Stimulated activated CD8-positive, alpha-beta memory T cell treated with anti-CD3 and anti-CD28 coated beads, Interleukin-15, amount 100 ng/mL, for 1 hour (primary cell): ENCODE data around the gene CNOT8.
"Not testable (repeated sequence)": the region's sequence is repeated elsewhere in the genome, so short reads cannot be mapped to it uniquely, and the experiment has no call there.

Experiments
- DNase-seq: peaks from one replicate; pipeline ENCODE4 v3.0.0-alpha.2; 2020; ENCODE audit warnings: low read depth

CNOT8 gene

GRCh38 chr5:154858297-154858971 is at the start of gene CNOT8:
CNOT8 (plus strand) TSS chr5:154858627; CDS start chr5:154863279, 4,652 bp downstream.
- DNase-seq, result peak; percentile 97

- DNase-seq, result no peak
Measured at GRCh38 chr5:154811239-154811638, 47.2 kb upstream of the CNOT8 start.

- DNase-seq, result peak; percentile 41
Measured at GRCh38 chr5:154811653-154812465, 46.6 kb upstream of the CNOT8 start.

DNA sequence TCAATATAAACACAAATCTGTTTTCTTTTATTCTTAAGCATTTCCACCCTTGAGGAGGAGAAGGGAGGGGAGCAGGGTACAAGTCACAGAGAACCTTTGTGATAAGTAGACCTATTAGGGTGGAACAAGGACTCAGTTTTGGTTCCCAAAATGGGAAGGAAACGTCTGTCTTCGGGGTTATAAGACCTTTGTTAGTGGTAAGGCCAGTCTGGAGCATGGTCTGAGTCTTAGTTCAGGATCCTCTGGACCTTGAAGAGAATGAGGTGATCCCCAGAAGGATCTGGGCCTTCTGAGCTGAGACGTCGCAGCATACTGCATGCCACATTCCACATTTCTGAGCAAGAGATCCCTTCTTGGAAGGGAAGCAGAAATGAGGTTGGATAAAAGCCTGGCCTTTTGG is 45.3 kb upstream of the CNOT8 start:
- no peak for DNase-seq

GRCh38 chr5:154813736-154814135 is 44.7 kb upstream of the CNOT8 start:
- DNase-seq, result no peak

- DNase-seq, result no peak
Measured at GRCh38 chr5:154815025-154815424, 43.4 kb upstream of the CNOT8 start.

GRCh38 chr5:154815684-154816247 is 42.7 kb upstream of the CNOT8 start:
- DNase-seq, result no peak

DNA sequence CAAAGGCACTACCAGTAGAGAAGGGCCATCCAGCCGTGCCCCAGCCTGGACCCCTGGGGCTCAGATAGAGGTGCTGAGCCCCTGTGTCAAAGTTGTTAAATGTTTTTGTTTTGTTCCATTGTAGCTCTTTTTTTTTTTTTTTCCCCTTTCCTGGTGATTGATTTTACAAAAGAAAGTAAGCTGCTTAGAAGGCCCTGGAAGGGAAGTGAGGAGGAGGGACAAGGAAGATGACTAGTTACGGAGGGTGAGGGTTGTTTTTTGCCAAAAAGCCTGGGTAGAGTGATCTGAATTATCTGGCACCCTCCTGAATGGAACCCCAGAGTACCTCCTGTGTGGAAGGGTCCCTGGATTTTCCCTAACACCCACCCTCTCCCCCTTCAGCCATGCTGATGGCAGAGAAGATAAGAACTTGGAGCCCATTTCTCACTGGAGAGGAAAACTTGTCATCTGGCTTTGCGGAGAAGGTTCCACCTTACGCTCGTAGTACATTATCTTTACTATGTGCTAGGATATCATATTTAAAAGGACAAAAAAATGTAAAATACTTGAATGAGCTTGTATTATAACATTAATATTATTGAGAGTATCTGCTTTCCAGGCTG is 41.4 kb upstream of the CNOT8 start:
- DNase-seq, result no peak

DNA sequence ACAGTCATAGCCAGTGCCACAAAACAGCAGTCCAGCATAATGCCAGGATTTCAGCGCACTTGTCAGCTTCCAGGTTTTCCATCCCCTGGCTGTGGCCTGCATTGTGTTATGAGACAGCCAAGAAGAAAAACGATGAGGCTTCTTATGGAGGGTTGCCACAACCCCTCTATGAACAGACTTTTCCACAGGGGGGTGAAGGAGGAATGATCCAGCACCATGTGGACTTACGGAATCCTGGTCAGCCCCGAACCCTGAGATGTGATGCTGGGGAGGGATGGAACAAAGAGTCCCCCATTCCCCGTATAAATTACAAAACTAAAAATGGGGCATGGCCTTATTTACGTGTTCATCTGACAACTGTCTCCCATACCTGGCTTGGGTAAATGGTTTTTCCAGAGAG is 40.6 kb upstream of the CNOT8 start:
- no peak for DNase-seq

DNA sequence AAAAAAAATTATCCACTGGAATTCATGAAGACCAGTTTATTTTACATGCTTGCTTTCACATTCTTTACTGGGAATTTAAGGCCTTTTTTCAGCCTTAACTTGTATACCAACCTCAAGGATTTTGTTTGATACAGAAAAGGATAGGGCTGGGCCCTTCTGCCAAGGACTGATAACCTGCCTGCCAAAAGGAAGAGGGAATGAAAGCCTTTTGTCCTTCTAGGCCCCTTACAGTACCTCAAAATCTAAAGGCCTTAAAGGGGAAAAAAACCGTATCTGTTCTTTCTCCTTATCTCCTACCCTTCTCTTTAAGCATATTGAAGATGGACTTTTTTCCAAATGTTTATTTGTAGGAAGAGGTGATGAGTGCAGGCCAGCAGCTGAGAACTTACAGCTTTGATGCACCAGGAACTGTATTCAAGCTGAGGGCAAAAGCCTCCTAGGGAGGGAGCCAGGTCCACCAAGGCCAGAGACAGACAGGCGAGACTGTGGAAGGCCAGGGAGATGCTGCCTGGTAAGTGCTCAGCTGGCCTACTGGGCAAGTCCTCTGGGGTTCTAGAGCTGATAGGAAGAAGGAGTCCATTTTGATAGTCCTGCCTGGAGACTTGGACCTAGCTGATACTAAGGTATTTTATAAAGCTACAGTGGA is 39.8 kb upstream of the CNOT8 start:
- DNase-seq, result no peak

DNA sequence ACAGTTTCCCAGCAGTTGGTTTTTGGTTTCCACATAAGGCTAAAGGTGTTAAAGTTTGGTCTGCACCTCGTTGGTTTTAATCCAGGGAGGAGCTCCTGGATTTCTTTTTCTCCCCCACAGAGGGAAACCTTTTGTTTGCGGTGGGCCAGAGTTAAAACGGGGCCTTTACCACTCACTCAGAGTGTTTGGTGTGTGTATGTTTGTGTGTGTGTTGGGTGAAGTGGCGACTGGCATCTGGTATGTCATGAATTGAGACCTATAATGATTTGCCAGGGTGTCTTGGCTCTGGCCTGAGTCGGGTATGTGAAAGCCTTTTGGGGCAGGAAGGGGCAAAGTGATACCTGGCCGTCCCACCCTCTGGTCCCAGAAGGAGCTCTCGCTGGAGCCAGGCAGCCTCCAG is 38.9 kb upstream of the CNOT8 start:
- no peak for DNase-seq

GRCh38 chr5:154820383-154820782 is 38.0 kb upstream of the CNOT8 start:
- no peak for DNase-seq

GRCh38 chr5:154822896-154823295 is 35.5 kb upstream of the CNOT8 start:
- DNase-seq, result not testable (repeated sequence)

GRCh38 chr5:154823605-154824004 is 34.8 kb upstream of the CNOT8 start:
- no peak for DNase-seq

DNA sequence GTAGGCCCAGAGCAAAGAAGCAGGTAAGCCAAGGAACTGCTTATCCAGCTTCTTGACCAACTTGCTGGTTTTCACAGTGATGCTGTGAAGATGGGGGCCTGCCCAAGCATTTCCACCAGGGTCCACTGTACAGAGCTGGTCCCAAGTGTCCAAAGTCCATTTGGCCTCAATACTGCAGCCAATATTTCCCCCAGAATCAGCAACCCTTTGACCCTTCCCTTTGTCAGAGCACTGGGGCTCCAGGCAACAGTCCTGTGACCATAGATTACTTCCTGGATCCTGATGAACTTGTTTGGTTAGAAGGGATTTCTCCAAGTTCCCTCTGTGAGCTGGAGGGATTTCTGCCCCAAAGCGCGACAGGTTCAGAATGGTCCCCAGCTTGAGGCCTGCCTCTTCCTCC is 34.4 kb upstream of the CNOT8 start:
- no peak for DNase-seq

GRCh38 chr5:154829181-154829588 is 29.2 kb upstream of the CNOT8 start:
- DNase-seq, result no peak

DNA sequence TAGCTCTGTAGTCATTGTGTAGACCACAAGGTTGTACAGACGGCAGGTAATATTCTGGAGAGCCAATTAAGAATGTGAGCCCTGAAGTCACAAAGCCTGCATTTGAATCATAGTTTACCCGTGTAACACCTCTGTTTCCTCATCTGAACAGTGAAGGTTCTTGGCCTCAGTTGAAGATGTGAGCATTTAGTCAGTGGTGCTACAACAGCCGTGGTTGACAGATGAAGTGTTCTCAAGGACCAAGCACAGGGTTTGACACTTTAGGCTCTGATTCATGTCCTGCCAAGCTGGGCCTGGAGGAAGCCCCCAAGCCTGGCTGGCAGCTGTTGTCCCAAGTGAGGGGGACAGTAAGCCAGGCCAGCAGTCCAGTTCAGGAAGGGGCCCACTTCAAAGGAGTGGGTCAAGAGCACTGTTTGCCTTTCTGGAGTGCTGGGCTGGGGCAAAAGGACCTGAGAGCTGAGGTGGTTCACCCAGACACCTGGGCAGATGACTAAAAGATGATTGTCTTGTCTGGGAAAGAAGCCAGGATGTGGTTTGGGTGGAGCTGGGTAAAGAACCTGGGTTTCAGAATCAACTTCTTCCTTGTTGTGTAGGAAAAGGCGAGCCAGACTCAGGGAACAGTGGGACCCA is 28.7 kb upstream of the CNOT8 start:
- DNase-seq, result no peak

DNA sequence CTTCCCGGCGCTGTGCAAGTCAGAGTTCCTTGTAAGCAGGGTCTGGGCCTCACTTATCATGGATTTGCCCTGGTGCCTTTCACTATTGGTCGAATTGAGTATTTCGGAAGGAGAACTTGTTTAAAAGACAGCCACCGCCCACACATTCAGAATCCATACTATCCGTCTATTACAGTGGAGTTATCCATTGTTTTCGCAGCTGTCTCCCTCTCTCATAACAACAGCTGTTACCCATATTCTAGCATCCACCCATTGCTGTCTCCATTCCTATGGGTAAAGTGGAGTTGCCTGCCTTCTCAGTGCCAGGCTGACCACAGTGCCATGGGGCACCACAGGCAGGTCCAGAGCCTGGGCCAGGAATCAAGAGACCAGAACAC is 28.2 kb upstream of the CNOT8 start:
- DNase-seq, result no peak

GRCh38 chr5:154830596-154830995 is 27.8 kb upstream of the CNOT8 start:
- DNase-seq, result no peak

DNA sequence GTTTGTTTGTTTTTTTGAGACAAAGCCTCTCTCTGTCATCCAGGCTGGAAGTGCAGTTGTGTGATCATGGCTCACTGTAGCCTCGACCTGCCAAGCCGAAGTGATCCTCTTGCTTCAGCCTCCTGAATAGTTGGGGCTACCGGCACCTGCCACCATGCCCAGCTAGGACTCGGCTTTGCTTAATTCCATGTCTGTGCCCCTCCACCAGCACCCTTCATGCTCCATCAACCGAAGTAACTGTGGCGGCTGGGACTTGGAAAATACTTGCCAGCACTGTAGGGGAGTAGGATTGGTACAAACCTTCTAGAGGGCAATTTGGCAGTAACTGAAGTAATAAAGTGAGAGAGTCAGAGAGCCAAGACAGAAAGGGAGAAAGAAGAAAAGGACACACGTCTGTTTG is 27.0 kb upstream of the CNOT8 start:
- no peak for DNase-seq

DNA sequence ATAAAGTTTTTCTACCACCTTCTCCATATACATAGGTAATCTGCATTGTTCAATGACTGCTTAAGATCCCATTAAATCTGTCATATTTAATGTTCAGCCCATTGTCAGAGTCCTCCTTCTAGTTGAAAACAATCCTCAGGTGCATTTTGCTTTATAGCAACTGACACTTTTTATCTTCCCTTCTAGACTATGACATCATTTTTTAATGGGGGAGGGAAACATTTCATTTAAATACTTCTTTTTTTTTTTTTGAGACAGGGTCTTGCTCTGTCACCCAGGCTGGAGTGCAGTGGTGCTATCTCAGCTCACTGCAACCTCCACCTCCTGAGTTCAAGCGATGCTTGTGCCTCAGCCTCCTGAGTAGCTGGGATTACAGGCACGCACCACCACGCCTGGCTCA is 25.6 kb upstream of the CNOT8 start:
- DNase-seq, result not testable (repeated sequence)

- no peak for DNase-seq
Measured at GRCh38 chr5:154834053-154834452, 24.4 kb upstream of the CNOT8 start.
